ENCODE results near the gene PDZK1IP1. TPM values are rescaled to one million over a fixed set of nuclear protein-coding genes. Genes with fewer than 3 reads are reported as not detected.
A peak's percentile ranks its signal among the peaks of the same experiment; 100 is the strongest.
"Not testable (repeated sequence)": the region's sequence is repeated elsewhere in the genome, so short reads cannot be mapped to it uniquely, and the experiment has no call there.

PDZK1IP1 gene
- total RNA-seq, 1 donor from 2014 or later = not detected

- Mint-ChIP-seq H3K9me3 (no peaks in the 10 kb centered on the region), H3K4me3 (peak overlapping the region; percentile 87), H3K36me3 (ENCODE audit: low read depth) (no peaks in the 10 kb centered on the region), H3K27ac (peak overlapping the region; percentile 92), H3K4me1 (ENCODE audit: low read depth) (peaks cover 13% of the 10 kb centered on the region), H3K27me3 (ENCODE audit: insufficient read depth) (peaks cover 22% of the 10 kb centered on the region)
- DNase-seq (ENCODE audit: low spot score) = peak; percentile 74
- intact Hi-C loops (cut with micrococcal nuclease) = loop anchor here (1.0 kb wide), 3 partner anchors 83 to 257 kb away; no protein-coding TSS in a partner anchor
Observed at GRCh38 chr1:47179017-47179987, 10.5 kb downstream of the PDZK1IP1 start.

GRCh38 chr1:47178654-47179016, 11.2 kb downstream of the PDZK1IP1 start:
- DNase-seq (ENCODE audit: low spot score) = no peak
- H3K4me1 Mint-ChIP-seq (ENCODE audit: low read depth) = peaks cover 13% of the 10 kb centered on the region
- no peaks in the 10 kb centered on the region for H3K36me3 Mint-ChIP-seq (ENCODE audit: low read depth)
- peak overlapping the region; percentile 87 for H3K4me3 Mint-ChIP-seq
- intact Hi-C loops (cut with micrococcal nuclease) = loop anchor here (1.0 kb wide), 3 partner anchors 84 to 258 kb away; no protein-coding TSS in a partner anchor
- no peaks in the 10 kb centered on the region for H3K9me3 Mint-ChIP-seq
- peaks cover 25% of the 10 kb centered on the region for H3K27me3 Mint-ChIP-seq (ENCODE audit: insufficient read depth)
- H3K27ac Mint-ChIP-seq = no peak overlapping the region

GRCh38 chr1:47178020-47178419, 11.8 kb downstream of the PDZK1IP1 start:
- intact Hi-C loops (cut with micrococcal nuclease) = no loop called here
- Mint-ChIP-seq H3K27me3 (ENCODE audit: insufficient read depth) (peaks cover 23% of the 10 kb centered on the region), H3K9me3 (no peaks in the 10 kb centered on the region), H3K27ac (no peak overlapping the region), H3K36me3 (ENCODE audit: low read depth) (no peaks in the 10 kb centered on the region), H3K4me3 (no peak overlapping the region), H3K4me1 (ENCODE audit: low read depth) (peaks cover 13% of the 10 kb centered on the region)
- no peak for DNase-seq (ENCODE audit: low spot score)

GRCh38 chr1:47175227-47175934, 14.5 kb downstream of the PDZK1IP1 start:
- DNase-seq (ENCODE audit: low spot score) = peak; percentile 17
- Mint-ChIP-seq H3K27me3 (ENCODE audit: insufficient read depth) (peaks cover 17% of the 10 kb centered on the region), H3K4me1 (ENCODE audit: low read depth) (peaks cover 13% of the 10 kb centered on the region), H3K27ac (no peak overlapping the region), H3K4me3 (no peak overlapping the region), H3K9me3 (no peaks in the 10 kb centered on the region), H3K36me3 (ENCODE audit: low read depth) (no peaks in the 10 kb centered on the region)
- intact Hi-C loops (cut with micrococcal nuclease) = no loop called here

GRCh38 chr1:47174656-47175020, 15.2 kb downstream of the PDZK1IP1 start:
- no peak for DNase-seq (ENCODE audit: low spot score)
- Mint-ChIP-seq H3K36me3 (ENCODE audit: low read depth) (no peaks in the 10 kb centered on the region), H3K9me3 (no peaks in the 10 kb centered on the region), H3K4me3 (no peak overlapping the region), H3K4me1 (ENCODE audit: low read depth) (peaks cover 11% of the 10 kb centered on the region), H3K27me3 (ENCODE audit: insufficient read depth) (peaks cover 15% of the 10 kb centered on the region), H3K27ac (no peak overlapping the region)
- intact Hi-C loops (cut with micrococcal nuclease) = loop anchor here (5.0 kb wide), 1 partner anchor 297 kb away; no protein-coding TSS in a partner anchor

- intact Hi-C loops (cut with micrococcal nuclease) = loop anchor here (5.0 kb wide), 1 partner anchor 295 kb away; no protein-coding TSS in a partner anchor
- DNase-seq (ENCODE audit: low spot score) = no peak
- no peak overlapping the region for H3K4me3 Mint-ChIP-seq
- H3K36me3 Mint-ChIP-seq (ENCODE audit: low read depth) = no peaks in the 10 kb centered on the region
- H3K9me3 Mint-ChIP-seq = no peaks in the 10 kb centered on the region
- peaks cover 13% of the 10 kb centered on the region for H3K27me3 Mint-ChIP-seq (ENCODE audit: insufficient read depth)
- H3K27ac Mint-ChIP-seq = no peak overlapping the region
- H3K4me1 Mint-ChIP-seq (ENCODE audit: low read depth) = no peaks in the 10 kb centered on the region
Observed at GRCh38 chr1:47172782-47173181, 17.1 kb downstream of the PDZK1IP1 start.

GRCh38 chr1:47164552-47164951, 25.3 kb downstream of the PDZK1IP1 start:
- intact Hi-C loops (cut with micrococcal nuclease) = no loop called here

GRCh38 chr1:47161298-47162040, 28.4 kb downstream of the PDZK1IP1 start:
- Mint-ChIP-seq H3K4me1 (ENCODE audit: low read depth) (no peaks in the 10 kb centered on the region), H3K27ac (no peak overlapping the region), H3K4me3 (no peak overlapping the region), H3K27me3 (ENCODE audit: insufficient read depth) (peaks cover 11% of the 10 kb centered on the region), H3K36me3 (ENCODE audit: low read depth) (no peaks in the 10 kb centered on the region), H3K9me3 (peaks cover under 1% of the 10 kb centered on the region)
- intact Hi-C loops (cut with micrococcal nuclease) = no loop called here
- no peak for DNase-seq (ENCODE audit: low spot score)

More at GRCh38 chr1:47164552-47164951, 25.3 kb downstream of the PDZK1IP1 start:
- H3K27ac Mint-ChIP-seq = no peak overlapping the region
- no peaks in the 10 kb centered on the region for H3K36me3 Mint-ChIP-seq (ENCODE audit: low read depth)
- H3K27me3 Mint-ChIP-seq (ENCODE audit: insufficient read depth) = peaks cover 14% of the 10 kb centered on the region
- no peak for DNase-seq (ENCODE audit: low spot score)
- no peaks in the 10 kb centered on the region for H3K9me3 Mint-ChIP-seq
- H3K4me3 Mint-ChIP-seq = no peak overlapping the region
- no peaks in the 10 kb centered on the region for H3K4me1 Mint-ChIP-seq (ENCODE audit: low read depth)

- intact Hi-C loops (cut with micrococcal nuclease) = no loop called here
- no peaks in the 10 kb centered on the region for H3K4me1 Mint-ChIP-seq (ENCODE audit: low read depth)
Observed at GRCh38 chr1:47160716-47161115, 29.1 kb downstream of the PDZK1IP1 start.

GRCh38 chr1:47157957-47158356, 31.9 kb downstream of the PDZK1IP1 start:
- H3K36me3 Mint-ChIP-seq (ENCODE audit: low read depth); H3K9me3 Mint-ChIP-seq; H3K4me3 Mint-ChIP-seq; intact Hi-C loops (cut with micrococcal nuclease); DNase-seq (ENCODE audit: low spot score); H3K27ac Mint-ChIP-seq; H3K4me1 Mint-ChIP-seq (ENCODE audit: low read depth): not testable (repeated sequence)
- H3K27me3 Mint-ChIP-seq (ENCODE audit: insufficient read depth) = peaks cover 12% of the 10 kb centered on the region

More at GRCh38 chr1:47160716-47161115, 29.1 kb downstream of the PDZK1IP1 start:
- Mint-ChIP-seq H3K27ac (no peak overlapping the region), H3K9me3 (peaks cover 5% of the 10 kb centered on the region), H3K36me3 (ENCODE audit: low read depth) (no peaks in the 10 kb centered on the region), H3K27me3 (ENCODE audit: insufficient read depth) (peaks cover 13% of the 10 kb centered on the region), H3K4me3 (no peak overlapping the region)
- no peak for DNase-seq (ENCODE audit: low spot score)

- H3K27ac Mint-ChIP-seq; H3K36me3 Mint-ChIP-seq (ENCODE audit: low read depth); H3K4me3 Mint-ChIP-seq; intact Hi-C loops (cut with micrococcal nuclease); DNase-seq (ENCODE audit: low spot score); H3K4me1 Mint-ChIP-seq (ENCODE audit: low read depth); H3K9me3 Mint-ChIP-seq; H3K27me3 Mint-ChIP-seq (ENCODE audit: insufficient read depth): not testable (repeated sequence)
Observed at GRCh38 chr1:47156457-47156856, 33.4 kb downstream of the PDZK1IP1 start.

- H3K27me3 Mint-ChIP-seq (ENCODE audit: insufficient read depth); DNase-seq (ENCODE audit: low spot score); H3K4me1 Mint-ChIP-seq (ENCODE audit: low read depth); H3K36me3 Mint-ChIP-seq (ENCODE audit: low read depth); H3K4me3 Mint-ChIP-seq; H3K27ac Mint-ChIP-seq; H3K9me3 Mint-ChIP-seq; intact Hi-C loops (cut with micrococcal nuclease): not testable (repeated sequence)
Observed at GRCh38 chr1:47149162-47149561, 40.7 kb downstream of the PDZK1IP1 start.
